ENCODE measurements around the gene CDC5L.
"Not testable (repeated sequence)": the region's sequence is repeated elsewhere in the genome, so short reads cannot be mapped to it uniquely, and the experiment has no call there.

CDC5L gene

DNA sequence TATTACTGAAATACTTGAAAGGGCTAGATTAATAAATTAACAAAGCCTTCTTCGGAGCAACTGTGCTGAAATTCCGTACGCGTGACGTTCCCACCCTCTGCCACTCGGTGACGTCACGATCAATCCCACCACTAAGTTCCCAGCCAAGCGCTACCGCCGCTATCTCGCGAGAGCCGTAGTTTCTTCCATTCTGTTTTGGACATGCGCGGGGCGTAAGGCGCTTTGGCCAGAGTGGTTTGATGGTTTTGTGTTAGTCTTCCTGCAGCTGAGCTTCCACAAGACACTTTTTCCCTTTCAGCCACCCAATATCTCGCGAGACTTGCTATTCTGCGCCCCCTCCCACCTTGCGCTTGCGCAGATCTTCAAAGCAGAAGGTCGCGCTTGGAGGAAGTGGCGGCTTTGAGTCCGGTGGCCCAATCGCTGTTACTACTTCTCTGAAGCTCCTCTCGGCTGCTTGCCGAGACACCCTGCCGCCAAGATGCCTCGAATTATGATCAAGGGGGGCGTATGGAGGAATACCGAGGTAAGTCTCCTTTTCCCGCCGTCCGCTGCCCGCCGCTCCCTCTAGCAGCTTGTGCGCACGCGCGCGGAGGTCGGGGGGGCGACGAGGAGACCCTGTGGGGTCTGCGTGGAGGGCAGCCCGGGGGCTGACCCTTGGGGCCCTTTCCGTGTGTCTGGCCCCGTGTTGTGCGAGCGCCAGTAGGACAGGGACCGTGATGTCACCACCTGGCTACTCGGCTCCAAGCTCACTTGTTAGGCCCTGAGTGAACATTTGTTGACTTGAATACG is at the start of gene CDC5L:
CDC5L (plus strand) TSS at position 361 of the 789 bp plus-strand sequence; CDS start at position 479, 118 bp downstream.
- DNase-seq (ENCODE audit: low spot score): peak; percentile 77

- peak; percentile 49 for DNase-seq (ENCODE audit: low spot score)
These were observed 49.0 kb upstream of the CDC5L start for GRCh38 chr6:44338228-44339122.

GRCh38 chr6:44339301-44339700 is 48.2 kb upstream of the CDC5L start:
- DNase-seq (ENCODE audit: low spot score): no peak

GRCh38 chr6:44339763-44340625 is 47.5 kb upstream of the CDC5L start:
- no peak for DNase-seq (ENCODE audit: low spot score)

DNA sequence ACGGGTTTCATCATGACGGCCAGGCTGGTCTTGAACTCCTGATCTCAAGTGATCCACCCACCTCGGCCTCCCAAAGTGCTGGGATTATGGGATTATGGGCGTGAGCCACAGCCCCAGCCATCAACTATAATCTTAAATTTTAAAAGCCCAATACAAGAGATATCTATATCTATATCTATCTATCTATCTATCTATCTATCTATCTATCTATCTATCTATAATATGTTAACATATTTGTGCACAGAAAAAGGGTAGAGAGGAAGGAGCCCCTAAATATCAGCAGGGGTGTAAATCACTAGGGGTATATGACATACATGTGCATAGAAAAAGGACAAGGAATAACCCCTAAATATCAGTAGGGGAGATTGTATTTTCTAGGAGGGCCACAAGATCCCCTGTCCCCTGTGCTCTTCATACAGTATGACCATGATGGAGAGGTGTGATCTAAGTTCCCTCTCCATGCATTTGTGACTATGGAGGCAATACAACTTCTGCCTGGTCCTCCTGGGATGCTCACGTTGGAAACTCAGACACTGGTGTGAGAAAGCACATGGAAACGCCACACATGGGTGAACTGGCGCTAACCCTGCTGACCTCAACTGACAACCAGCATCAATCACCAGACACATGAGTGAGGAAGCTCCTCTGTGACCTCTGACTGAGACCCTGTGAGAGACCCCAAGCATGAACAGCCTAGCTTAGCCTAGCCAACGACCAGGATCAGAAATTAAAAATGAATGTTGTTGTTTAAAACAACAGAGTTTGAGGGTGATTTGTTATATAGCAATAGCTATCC is 46.2 kb upstream of the CDC5L start:
- DNase-seq (ENCODE audit: low spot score): no peak

DNA sequence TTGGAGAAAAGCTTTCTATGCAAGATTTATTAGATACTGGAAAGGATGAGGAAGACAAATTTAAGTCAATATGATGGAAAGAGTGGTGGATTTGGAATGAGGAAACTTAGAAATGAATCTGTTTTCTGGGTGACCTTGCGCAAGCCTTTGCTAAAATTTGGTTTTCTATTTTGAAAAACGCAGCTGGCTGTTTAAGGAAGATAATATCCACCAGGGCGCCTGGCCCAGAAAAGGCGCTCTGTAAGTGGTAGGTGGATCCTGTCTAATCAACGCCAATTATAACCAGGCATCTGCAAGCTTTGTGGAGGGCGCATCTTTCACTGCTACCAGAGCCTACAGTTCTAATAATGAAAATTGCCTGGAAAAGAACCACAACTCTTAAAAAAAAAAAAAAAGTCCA is 45.5 kb upstream of the CDC5L start:
- DNase-seq (ENCODE audit: low spot score): no peak

DNA sequence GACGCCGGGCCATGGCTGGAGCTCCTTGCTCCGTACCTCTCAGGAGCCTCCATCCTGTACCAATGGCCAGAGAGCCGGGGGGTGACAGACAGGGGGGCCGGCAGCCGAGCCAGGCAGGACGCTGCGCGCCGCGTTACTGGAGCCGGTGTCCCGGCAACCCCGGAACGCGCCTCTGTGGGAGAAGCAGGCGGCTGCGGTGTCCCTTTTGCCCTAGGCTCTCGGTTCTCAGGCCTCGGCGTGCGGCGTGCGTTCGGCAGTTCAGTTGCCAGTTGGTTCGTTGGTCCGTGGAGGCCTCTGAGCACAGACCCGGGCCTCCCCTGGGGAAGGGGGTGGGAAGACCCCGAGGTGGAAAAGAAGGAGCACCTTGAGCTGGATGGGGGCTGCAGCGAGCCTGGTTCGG is 45.0 kb upstream of the CDC5L start, which contains the start of gene SPATS1:
SPATS1 (plus strand) TSS at position 162 of the 400 bp plus-strand sequence. CDS start 446 bp downstream, outside the sequence.
- DNase-seq (ENCODE audit: low spot score): no peak

- not testable (repeated sequence) for DNase-seq (ENCODE audit: low spot score)
These were observed 40.7 kb upstream of the CDC5L start for GRCh38 chr6:44346818-44347217.

DNA sequence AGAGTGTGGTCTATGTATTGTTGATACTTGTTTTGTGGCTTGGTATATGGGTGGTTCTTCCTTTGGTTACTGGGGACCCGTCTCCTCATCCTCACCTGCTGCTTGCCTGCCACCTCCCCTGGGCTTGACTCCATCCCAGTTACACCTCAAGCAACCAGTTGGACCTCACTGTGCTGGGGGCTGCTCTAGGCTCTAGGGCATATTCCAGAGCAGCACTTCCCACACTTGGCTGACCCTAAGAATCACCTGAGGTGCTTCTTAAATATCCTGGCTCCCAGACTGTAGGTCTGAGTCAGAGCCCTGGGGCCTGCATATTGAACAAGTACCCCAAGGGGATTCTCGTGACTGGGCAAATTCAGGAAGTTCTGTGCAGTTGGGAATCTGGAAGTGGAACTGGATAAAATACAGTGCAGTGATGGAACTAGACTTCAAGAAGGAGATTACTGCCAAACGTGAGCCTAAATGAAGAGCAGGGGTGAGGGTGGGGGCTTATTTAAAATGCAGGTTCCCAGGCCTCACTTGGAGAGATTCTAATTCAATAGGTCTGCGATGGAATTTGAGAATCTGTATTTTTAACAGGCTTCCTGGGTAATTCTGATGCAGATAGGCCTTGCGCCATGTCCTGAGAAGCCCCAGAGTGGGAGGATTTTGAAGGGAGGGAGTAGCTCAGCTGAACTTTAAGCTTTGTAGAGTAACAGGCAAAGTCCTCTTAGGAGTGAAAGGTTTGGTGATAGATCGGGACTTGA is 37.4 kb upstream of the CDC5L start:
- no peak for DNase-seq (ENCODE audit: low spot score)

GRCh38 chr6:44350650-44350994 is 36.9 kb upstream of the CDC5L start:
- not testable (repeated sequence) for DNase-seq (ENCODE audit: low spot score)

DNA sequence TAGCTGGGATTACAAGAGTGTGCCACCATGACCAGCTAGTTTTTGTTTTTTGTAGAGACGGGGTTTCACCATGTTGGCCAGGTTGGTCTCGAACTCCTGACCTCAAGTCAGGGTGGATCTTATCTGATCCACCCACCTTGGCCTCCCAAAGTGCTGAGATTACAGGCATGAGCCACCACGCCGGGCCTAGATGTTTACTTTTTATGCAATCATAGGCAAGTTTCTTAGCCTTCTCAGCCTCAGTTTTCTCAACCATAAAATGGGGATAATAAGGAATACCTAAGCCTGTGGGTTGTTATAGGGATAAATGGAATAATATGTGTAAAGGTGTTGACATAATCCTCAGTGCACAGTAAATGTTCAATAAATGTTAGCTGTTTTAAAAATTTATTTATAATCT is 35.2 kb upstream of the CDC5L start:
- no peak for DNase-seq (ENCODE audit: low spot score)

- no peak for DNase-seq (ENCODE audit: low spot score)
These were observed 34.2 kb upstream of the CDC5L start for GRCh38 chr6:44353336-44353735.

DNA sequence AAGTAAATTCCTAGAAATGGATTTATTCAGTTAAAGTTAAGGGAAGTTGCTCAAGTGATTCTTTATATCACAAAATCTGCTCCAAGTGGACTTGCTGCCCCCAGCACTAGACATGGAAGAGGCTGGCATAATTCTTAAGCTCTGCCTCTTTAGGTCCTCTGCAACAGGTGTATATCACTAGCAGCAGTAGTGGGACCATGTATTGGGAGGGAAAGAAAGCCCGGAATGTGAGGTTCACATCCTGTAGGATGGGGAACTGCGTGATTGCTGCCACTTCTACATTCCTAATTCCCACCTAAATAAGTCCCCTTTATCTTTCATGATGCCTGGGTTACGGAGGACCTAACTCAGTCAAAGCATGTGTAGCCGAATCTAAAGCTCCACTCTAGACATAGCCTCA is 31.9 kb upstream of the CDC5L start:
- no peak for DNase-seq (ENCODE audit: low spot score)

DNA sequence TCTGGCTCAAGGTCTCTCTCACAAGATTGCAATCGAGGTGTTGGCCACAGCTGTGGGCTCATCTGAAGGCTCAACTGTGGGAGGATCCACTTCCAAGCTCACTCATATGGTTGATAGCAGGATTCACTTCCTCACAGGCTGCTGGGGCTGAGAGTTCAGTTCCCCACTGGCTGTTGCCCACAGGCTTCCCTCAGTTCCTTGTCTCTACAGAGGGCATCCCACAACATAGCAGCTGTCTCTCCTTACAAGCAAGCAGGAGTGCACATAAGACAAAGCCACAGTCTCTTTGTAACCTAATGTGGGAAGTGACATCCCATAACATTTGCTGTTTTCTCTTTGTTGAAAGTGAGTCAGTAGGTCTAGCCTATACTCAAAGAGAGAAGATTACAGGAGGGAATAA is 31.0 kb upstream of the CDC5L start:
- DNase-seq (ENCODE audit: low spot score): no peak

- no peak for DNase-seq (ENCODE audit: low spot score)
These were observed 27.5 kb upstream of the CDC5L start for GRCh38 chr6:44359973-44360372.

GRCh38 chr6:44361947-44362346 is 25.6 kb upstream of the CDC5L start:
- no peak for DNase-seq (ENCODE audit: low spot score)

- DNase-seq (ENCODE audit: low spot score): no peak
These were observed 24.1 kb upstream of the CDC5L start for GRCh38 chr6:44363377-44363926.

DNA sequence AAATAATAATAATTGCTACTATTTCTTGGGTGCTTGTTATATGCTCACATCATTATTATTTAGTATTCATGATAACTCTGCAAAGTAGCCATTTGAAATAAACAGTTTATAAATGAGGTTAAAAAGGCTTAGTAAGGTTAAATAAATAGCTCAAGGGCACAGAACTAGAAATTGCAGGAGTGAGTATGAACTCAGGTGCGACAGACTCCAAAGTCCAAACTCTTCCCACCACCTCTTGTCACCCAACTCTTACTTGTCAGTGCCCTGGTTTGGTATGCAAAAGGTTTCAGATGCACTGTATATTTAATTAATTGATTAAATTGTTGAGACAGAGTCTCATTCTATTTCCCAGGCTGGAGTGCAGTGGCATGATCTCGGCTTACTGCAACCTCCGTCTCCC is 20.7 kb upstream of the CDC5L start:
- DNase-seq (ENCODE audit: low spot score): no peak

DNA sequence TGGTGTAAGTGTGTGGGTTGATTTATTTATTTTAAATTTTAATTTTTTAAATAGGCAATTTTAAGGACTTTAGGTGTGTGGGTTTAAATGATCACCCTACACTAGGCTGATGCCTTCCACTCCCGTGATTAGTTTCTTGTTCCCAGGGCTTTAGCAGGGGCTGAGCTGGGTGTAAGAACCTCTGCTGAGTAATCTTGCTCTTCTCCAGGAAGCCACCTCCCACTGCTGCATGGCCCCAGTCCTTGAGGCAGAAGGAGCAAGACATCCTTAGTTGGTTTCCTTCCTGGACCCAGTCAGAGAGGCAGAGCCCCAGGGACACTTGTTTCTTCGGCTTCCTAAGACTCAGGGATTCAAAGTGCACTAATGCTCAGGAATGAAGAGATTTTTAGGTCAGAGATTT is 19.8 kb upstream of the CDC5L start:
- DNase-seq (ENCODE audit: low spot score): no peak

- DNase-seq (ENCODE audit: low spot score): no peak
These were observed 14.5 kb upstream of the CDC5L start for GRCh38 chr6:44373051-44373450.

Data from HuH-7 (cell line).